HG02973 (cell line): ENCODE data around the gene EPN2.

Experiments used
- ATAC-seq: cut with Tn5 transposase; IDR thresholded peaks from one replicate; pipeline ENCODE4 v1.9.1; 2021; ENCODE audit warnings: moderate library complexity; ENCODE audit not compliant: unreplicated experiment

The EPN2 gene

DNA sequence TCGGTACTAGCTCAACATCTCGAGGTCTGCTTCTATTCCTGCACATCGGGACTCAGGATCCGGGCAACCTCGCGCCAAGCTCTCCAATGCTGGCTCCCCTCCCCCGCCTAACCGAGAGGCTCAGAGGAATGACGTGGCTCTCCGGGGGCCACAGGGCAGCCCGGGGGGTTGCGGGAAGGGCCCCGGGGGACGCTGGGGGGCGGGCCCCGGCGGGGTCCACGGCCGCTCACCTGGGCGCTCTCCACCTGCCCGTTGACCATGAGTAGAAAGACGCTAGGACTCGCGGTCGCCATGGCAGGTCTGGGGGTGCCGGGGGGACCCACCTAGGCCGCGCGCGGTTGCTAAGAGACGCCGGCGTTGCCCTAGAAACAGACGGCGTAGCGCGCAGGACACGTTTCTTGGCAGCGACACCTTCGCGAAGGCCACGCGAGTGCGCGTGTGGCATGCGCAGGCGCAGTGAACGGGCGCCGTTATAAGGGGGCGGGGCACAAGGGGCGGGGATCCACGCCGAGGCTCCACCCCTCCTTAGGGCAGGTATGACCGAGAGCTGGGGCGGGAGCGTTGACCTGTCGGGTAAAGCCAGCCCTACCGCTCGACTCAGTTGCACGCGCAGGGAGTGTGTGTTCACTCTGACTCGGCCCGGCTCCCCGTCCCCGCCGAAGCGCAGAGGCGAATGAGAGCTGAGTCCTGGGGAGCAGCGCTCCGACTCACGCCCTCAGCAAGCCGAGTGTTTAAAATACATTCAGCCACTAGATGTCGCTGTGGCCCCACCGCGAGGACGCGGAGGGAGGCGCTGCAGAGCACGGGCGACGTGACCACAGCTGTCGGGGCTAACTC is 125.3 kb downstream of the EPN2 start, which contains the start of gene B9D1:
B9D1 (minus strand) TSS at position 447 of the 837 bp plus-strand sequence; CDS start at position 293, 154 bp downstream.
- peak; percentile 62 for ATAC-seq

DNA sequence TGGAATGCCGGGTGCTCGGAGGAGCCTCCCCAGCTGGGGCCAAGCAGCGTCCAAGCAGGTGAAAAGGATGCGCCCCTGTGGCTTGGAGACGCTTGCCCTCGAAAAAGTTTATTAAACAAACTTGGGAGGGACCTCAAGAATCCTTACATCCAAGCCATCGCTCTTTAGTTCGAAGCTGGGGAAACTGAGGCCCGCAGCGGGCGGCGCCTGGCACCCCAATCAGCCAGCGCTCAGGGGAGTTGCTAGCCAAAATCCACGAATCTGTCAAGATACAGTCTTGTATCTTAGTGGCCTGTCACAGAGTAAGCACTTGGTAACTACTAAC is 125.9 kb downstream of the EPN2 start:
- ATAC-seq: no peak

GRCh38 chr17:19363460-19364035 is 126.4 kb downstream of the EPN2 start:
- ATAC-seq: no peak

DNA sequence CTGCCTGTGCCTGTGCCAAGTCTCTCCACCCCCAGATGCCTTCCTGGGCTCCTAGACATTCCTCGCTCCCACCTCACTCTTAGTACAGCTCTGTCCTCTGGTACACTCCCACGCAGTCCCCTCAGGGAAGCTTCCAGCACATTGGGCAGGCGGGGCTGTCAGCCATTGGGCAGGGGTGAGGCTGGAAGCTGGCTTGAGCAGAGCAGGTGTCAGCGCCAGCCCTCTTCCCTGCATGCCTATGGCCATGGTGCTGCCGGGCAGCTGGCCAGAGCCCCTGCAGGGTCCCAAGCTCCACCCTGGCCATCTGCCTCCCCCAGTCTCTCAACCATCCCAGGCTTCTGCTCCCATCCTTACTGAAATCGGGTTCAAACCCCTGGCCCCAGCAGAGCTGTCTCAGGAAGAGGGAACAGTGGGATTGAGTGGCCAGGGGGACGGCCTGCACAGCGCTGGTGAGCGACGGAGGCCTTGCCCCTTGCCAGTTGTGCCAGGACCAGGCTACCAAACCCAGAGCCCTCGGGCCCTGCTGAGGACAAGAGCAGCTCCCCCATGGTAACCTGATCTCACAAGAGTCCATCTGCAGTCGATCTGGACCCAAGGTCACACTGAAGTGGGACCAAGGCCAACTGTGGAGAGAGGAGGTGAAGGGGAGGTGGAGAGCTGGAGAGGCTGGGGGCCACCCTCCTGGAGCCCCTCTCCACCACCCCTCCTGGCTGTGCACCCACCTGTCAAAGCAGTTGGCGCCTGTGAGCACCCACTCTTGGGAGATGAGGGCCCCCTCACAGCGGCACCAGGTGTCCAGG is 127.7 kb downstream of the EPN2 start:
- ATAC-seq: no peak

DNA sequence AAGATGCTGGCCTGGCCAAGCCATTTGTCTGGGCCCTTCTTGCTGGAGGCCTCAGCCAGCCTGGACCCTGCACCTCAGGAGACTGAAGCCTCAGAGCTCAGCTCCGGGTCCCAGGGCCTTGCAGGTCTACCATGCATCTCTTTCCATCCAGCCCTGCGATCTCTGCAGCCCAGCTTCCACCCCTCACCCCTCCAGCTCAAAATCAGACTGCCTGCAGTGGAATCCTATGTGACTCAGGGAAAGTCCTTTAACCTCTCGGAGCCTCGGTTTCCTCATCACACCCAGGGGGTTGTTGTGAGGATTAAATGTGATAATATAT is 128.3 kb downstream of the EPN2 start:
- ATAC-seq: no peak

DNA sequence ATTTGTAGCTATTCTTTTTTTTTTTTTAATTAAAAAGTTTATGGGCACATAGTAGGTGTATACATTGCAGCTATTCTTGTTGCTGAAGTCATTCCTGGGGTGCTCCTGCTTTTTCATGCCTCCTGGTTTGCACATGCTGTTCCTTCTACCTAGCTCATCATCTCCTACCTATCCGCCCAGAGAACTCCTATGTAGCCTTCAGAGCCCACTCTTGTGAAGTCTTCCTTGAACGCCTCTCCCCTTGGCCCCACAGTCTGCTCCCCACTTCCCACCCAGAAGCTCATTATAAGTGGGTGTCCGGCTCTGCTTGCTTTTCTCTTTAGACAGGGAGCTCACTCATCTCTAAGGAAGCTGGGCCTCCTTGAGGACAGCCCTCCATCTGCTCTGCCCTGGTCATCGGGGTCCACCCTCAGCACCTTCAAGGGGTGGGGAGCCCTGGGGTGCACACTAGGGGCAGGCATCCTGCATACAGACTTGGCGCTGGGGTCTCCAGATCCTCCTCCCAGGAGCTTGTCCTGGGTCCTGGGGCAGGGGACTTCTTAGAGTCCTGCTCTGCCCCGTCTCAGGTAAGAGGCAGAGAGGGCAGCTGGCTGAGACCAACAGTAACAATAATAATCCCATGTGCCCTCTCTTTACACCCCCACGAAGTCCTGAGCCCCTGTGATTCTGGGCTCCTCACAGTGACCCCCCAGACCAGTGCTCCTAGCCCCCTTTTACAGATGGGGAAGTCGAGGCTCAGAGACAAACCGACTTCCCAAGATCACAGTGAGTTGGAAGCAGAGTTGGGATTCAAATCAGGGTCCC is 128.9 kb downstream of the EPN2 start:
- ATAC-seq: no peak

DNA sequence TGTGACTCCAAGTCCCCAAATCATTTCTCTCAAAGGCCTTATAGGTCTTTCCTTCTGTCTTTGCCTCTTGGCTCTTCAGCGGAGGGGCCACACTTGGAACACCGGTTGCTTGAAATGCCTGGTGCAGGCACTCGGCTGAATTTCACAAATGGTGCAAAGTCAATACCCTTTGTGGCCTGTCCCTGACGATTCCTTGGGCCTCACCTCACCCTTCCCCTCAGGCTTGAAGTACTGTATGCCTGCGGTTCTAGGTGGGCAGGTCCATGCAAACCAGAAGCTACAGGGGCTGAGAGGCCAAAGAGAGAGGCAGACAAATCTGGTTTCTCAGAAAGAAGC is 129.4 kb downstream of the EPN2 start:
- no peak for ATAC-seq

- ATAC-seq: no peak
Observed at GRCh38 chr17:19368229-19368628, 131.1 kb downstream of the EPN2 start.

DNA sequence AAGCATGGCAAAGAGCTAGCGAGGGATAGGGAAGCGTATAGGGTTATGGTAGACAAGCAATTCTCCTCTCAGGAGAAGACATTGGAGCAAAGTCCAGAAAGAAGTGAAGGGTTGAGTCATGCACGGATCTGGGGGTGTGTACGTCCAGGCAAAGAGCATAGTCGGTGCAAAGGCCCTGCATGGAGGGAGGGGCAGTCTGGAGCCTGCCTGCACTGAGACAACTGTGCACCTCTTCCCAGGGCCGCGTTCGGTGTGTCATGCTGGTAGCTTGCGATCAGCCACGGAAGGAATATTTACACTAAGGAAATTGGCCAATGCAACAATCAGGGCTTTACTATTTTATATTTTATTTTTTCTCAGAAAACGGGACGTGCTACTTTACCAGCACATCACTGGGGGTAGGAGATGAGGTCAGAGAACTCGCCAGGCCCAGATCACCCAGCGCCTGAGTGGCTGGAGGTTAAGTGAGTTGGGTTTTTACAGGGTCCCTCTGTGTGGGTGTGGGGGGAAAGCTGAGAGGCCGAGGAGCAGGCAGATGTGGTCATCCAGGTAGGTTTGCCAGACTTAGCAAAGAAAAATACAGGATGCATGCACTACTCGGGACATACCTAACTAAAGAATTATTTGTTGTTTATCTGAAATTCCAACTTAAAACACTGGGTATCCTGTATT is 132.1 kb downstream of the EPN2 start:
- ATAC-seq: no peak

- no peak for ATAC-seq
Observed at GRCh38 chr17:19369846-19370492, 132.8 kb downstream of the EPN2 start.

DNA sequence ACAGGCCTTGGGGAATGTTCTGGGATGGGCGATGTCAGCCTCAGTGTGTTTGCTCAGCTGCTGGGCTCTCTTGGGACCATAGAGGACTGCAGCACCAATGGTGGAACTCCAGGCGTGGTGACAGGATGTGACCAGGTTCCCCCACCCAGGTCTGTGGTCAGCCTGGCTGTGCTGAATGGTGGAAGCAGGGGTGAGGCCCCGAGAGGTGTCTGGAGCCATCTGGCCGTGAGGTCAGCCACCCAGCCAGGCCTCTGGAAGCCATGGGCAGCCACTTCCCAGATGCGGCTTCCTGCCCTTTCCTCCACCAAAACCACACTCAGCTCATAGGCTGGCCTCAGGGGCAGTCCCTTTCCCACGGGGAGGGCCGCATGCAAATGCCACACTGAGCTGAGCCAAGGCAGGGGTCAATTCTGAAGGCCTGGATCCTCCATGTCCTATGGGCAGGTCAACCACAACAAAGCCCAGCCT is 133.4 kb downstream of the EPN2 start:
- ATAC-seq: peak; percentile 41

DNA sequence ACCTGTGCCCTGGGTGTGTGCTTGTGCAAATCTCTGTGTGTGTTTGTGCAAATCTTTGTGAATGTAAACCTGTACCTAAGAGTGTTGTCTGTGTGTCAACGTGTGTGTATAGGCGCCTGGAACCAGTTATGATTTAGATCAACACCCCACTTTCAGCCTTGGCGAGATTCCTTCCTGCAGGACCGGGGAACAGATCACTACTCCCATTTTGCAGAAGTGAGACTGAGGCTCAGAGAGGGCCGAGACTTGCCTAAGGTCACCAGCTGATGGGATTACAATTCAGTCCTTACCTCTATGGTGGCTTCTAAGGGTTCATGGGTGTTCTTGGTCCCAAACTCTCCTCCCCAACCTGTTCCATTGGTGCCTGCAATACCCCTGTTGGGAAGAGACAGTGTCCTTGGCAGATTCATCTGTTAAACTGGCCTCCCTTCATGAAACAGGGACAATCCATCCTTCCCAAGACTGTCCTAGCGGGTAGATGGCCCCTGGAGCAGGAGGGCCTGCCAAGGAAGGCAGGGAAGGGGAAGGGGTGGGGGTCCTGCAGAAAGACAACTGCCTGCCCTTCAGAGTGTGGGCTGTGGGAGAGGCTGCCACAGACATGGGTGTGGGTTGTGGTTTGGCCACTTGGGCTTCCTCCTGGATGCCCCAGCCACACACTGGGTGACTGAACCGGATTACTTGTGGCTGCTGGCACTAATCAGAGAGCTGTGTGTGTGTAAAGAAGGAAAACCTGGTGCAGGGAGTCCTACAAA is 134.3 kb downstream of the EPN2 start:
- no peak for ATAC-seq

DNA sequence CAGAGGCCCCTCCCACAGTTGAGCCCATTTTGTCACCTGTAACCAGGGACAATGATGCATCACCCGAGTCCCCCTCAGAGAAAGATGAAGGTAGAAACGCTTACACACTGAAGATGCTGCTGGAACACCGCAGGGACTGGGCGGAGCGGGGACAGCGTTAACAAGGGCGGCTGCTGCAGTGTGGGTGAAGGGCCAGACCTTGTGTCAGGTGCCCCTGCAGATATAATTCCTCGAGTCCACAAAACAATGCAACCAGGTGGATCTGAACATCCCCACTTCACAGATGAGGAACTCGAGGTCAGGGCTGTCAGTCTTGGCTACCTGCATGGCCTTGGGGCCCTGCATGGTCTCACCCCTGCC is 134.8 kb downstream of the EPN2 start:
- no peak for ATAC-seq

DNA sequence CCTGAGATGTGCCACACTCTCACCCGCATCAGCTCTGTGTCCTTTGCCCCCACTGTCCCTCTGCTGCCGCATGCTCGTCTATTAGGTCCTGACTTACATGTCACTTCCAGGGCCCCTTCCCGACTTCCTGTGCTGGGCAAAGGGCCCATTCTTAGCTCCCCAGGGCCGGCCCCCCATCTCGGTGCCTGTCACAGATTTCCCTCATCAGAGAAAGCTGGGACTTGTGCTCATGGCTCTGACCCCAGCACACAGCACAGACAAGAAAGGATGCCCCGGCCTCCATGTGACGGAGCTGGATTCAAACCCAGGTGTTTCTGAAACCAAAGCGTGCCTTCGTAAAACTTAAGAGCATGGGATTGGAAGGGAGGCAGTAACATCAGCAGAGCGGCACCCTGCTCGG is 135.3 kb downstream of the EPN2 start:
- ATAC-seq: no peak

- ATAC-seq: no peak
Observed at GRCh38 chr17:19372866-19373504, 135.8 kb downstream of the EPN2 start.

GRCh38 chr17:19374136-19374535 is 137.0 kb downstream of the EPN2 start:
- ATAC-seq: no peak

DNA sequence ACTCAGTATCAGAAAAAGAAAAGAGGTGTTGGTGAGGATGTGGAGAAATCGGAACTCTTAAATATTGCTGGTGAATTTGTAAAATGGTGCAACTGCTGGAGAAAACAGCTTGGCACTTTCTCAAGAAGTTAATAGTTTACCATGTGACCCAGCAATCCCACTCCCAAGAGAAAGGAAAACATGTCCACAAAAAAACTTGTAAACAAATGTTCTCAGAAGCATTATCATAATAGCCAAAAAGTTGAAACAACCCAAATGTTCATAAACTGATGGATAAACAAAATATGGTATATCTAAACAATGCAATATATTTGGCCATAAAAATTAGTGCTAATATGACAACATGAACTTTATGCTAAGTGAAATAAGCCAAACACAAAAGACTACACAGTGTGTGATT is 138.6 kb downstream of the EPN2 start:
- no peak for ATAC-seq

GRCh38 chr17:19376811-19377210 is 139.6 kb downstream of the EPN2 start:
- no peak for ATAC-seq
